ENCODE measurements around the gene GIMAP2.
"Not testable (repeated sequence)": the region's sequence is repeated elsewhere in the genome, so short reads cannot be mapped to it uniquely, and the experiment has no call there.

The GIMAP2 gene

GRCh38 chr7:150685219-150686029 is at the start of gene GIMAP2:
Gene GIMAP2 (plus strand): TSS chr7:150685706. CDS start chr7:150687060, 1,354 bp downstream.
- no peak for DNase-seq

DNA sequence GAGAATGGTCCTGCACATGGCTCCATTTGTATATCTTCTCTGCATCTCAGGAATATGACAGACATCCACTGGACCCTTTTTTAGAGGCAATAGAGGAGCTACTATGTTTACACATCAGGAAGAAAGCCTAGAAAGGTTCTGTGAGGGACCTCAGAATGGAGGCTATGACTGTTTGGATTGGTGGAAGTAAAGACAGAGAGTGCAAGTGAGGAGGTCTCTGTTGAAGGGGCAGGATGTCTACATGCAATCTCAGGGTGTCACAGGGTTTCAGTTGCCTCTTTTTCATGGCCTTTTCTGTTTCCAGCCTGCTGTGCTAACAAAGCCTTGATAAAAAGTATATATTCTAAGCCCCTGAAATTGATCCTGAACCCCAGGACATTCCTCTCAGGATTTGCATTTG is 43.7 kb upstream of the GIMAP2 start:
- DNase-seq = no peak

- DNase-seq = no peak
Measured at GRCh38 chr7:150642926-150643325, 42.6 kb upstream of the GIMAP2 start.

DNA sequence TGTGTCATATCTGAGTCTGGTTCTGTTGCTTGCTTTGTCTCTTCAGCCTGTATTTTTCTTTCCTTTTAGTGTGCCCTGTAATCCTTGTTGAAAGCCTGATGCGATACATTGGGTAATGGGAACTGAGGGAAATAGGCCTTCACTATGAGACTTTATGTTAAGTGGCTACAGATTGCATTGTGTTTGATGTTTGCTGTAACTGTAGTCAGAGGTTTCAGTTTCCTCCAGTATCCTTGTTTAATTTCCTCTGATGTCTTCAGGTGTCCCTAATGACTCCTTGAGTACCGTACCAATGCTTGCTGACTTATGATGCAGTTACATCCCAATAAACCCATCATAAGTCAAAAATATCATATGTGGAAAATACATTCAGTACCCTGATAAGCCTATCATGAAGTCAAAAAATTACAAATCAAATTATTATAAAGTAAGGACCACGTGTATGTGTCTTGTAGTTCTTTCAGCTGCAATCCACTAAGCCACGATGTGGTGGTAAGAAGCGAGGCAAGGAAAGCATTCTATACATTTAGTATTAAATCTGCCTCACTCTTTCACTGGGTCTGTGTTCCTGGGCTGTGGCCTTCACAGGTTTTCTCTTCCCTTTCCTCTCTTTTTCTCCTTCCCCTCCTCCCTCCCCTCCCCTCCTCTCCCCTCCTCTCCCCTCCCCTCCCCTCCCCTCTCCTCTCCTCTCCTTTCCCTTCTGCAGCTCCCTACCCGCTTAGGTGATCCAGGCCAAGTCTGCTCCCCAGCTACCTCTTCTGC is 40.1 kb upstream of the GIMAP2 start:
- DNase-seq = no peak

DNA sequence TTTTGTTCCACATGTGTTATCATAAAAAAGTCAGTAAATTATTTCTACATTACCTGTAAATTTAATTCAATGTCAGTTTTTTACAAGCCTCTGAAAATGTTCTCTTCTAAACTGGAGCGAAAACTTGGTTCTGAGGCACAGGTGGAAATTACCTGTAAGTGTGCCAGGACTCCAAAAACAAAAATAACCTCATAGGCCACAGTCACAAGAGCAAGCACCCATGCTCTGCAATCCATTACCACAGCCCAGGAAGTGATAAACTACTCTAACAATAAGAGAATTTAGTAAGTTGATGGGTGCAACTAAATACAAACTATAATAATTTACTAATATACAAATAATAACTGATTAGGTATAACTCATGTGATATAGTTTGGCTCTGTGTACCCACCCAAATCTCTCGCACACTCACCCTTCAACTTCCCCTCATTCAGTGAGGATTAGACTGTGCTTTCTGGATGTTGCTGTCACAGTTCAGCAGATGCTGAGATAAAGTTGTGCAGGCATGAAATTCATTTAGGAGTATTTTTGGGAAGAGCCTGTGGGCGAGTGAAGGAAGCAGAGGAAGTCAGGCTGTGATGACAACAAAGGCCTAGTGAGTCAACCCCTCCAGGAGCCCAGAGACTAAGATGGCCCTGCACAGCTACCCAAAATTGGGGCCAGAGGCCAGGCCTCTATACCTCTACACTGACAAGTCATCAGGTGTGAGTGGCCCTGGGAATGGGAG is 37.0 kb upstream of the GIMAP2 start:
- no peak for DNase-seq

GRCh38 chr7:150649080-150649385 is 36.5 kb upstream of the GIMAP2 start:
- DNase-seq = no peak

GRCh38 chr7:150654692-150655091 is 30.8 kb upstream of the GIMAP2 start:
- DNase-seq = no peak

DNA sequence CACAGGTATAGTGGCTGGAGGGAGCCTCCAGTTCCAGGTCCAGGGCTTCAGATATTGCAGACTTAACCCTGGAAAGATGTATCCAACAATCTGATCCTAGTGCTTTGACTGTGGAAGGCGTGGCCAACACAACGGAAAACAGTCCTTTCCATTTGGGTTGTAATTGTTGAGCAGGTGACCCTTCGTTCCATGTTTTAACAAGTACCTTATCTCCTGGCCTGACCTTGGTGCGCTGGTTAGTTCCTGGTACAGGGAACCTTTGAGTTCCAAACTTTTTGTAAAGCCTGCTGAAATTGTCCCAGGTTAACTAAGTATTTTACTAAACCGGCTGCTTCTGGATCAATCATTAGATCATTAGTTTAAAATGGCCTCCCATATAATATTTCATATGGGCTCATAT is 29.5 kb upstream of the GIMAP2 start:
- no peak for DNase-seq

DNA sequence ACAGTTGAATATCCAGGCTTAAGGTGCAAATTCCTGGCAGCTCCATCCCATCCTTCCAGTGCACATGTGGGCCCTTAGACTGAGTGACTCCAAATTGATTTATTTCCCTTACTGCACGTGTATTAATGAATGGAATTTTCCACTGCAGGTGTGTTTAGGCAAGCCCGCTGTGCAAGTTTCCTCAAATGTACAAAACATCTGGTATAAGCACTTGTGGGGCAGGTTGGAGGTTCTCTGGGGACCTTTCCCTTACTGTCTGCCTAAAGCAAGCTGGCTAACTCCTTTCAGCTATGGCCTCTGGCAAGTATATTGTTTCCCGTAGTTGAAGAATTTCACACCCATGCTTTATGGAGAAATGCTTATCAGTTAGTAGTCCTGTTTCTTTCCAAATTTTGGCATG is 28.0 kb upstream of the GIMAP2 start:
- DNase-seq = no peak

DNA sequence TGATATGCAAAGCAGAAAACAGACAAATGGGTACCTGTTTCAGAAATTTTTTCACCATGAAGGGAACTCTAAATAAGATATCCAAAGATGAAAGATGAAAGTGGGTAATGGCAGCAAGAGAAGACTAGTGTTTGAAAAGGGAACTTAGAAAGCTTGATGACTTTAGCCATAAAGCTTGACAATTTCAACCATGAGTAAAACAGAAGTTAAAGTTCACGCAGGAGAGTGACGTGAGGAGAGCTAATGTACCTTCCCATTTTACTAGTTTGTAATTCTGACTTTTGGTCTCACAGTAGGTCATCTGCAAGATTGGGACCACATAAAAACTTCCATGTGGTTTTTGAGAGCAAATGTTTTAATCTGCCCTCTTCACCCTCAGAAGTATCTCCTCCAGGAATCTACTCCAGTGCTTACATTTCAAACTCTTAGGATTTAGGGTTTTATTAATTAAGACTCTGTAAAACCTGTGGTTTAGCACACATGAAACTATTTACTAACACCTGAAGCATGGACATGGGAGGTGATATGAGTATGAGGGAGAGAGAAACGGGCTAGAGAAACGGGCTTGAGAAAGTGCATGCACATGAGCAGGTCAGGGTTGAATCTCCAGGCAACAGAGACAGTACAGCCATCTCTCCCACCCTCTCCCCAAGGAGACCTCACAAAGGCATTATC is 24.4 kb upstream of the GIMAP2 start:
- no peak for DNase-seq

GRCh38 chr7:150662821-150663220 is 22.7 kb upstream of the GIMAP2 start:
- not testable (repeated sequence) for DNase-seq

- DNase-seq = no peak
Measured at GRCh38 chr7:150663802-150664494, 21.6 kb upstream of the GIMAP2 start.

GRCh38 chr7:150665089-150665748 is 20.3 kb upstream of the GIMAP2 start:
- DNase-seq = no peak

- DNase-seq = no peak
Measured at GRCh38 chr7:150665896-150666295, 19.6 kb upstream of the GIMAP2 start.

GRCh38 chr7:150666412-150666811 is 19.1 kb upstream of the GIMAP2 start:
- DNase-seq = no peak

- no peak for DNase-seq
Measured at GRCh38 chr7:150668472-150668911, 17.0 kb upstream of the GIMAP2 start.

DNA sequence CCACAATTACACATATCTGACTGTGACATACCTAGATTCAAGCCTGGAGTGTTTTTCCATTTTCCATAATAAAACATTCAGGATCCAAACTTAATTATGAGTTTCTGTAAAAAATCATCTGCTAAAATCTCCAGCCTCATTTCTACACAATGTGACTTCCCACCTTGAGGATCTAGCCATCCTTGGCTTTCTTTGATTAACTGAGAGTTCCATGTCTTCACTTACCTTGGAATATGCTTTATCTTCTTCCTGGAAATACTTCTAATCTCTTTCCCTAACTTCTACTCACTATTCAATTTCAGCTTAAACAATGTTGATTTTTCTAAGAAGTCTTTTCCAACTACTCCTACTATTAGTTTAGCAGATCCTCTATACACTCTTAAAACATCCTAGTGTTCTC is 16.5 kb upstream of the GIMAP2 start:
- no peak for DNase-seq

GRCh38 chr7:150671798-150672585 is 13.5 kb upstream of the GIMAP2 start:
- DNase-seq = not testable (repeated sequence)

- DNase-seq = no peak
Measured at GRCh38 chr7:150675714-150676113, 9.8 kb upstream of the GIMAP2 start.

DNA sequence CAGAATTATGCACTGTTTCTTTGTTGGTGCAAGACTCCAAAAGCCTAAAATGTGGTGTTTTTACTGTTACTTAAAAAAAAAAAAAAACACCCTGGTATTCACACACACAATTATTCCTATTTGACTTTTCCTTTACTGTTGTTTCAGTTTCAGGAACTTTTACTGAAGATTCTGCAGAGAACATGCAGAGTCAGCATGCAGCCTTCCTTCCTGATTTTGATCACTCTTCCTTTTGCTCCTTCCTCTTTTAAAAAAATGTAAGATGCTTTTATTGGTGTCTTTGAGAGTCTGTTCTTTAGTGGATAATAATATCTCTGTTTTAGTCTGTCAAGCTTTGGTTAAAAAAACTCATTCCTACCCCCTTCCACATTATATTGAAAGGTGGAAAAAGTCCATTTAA is 9.2 kb upstream of the GIMAP2 start:
- not testable (repeated sequence) for DNase-seq

DNA sequence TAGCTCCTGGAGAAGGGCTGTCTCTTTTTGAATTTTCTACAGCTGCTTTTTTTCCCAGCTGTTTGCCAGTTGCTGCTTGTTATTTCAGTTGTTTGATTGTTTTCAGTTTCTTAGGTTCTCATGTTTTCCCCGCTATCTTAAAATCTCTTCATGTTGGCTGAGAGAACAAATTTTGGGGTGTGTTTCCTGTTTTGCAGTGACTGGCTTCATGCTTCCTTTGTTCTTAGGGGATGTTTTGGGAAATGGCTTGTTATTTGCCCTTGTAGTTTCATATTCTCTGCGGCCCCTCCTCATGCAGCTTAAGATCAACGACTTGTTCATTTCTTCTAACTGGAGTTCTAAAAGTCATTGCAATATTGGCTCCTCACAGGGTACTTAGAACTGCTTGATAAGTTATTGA is 8.7 kb upstream of the GIMAP2 start:
- DNase-seq = not testable (repeated sequence)

Measured in NCI-H2081 (cell line).